Panc1 (cell line): ENCODE data around the gene MS4A6E. TPM values are rescaled to one million over a fixed set of nuclear protein-coding genes. Genes with fewer than 3 reads are reported as not detected.
A peak's percentile ranks its signal among the peaks of the same experiment; 100 is the strongest.

Source experiments
- ATAC-seq: fragments of 200-7000 bp; cut with Tn5 transposase; 2 replicates; pipeline ENCODE4 v1.9.1; 2020; ENCODE audit warnings: mild to moderate bottlenecking, moderate library complexity
- BruUV-seq: library from RNA; stranded (reverse); fragments of 400-500 nt; replicated peaks from 2 replicates; lab custom pipeline; 2021; lab: Mats Ljungman, UMichigan
- CTCF ChIA-PET: fragments of 300-600 bp; sonication (Branson Sonifier 250); formaldehyde crosslinking; loops from one replicate; lab custom pipeline; 2022; ENCODE audit warnings: antibody characterized with exemption; lab: Charles Lee
- POLR2A ChIA-PET: fragments of 300-600 bp; sonication (Branson Sonifier 250); formaldehyde crosslinking; loops from one replicate; lab custom pipeline; 2022; ENCODE audit warnings: antibody characterized with exemption; lab: Charles Lee
- DNase-seq: peaks from one replicate; pipeline ENCODE4 v3.0.0-alpha.2; 2010; ENCODE audit warnings: low read depth, low spot score
- H3K27ac ChIP-seq: 2 replicates; pipeline ENCODE4 v1.5.1; 2011; ENCODE audit warnings: mild to moderate bottlenecking, low read length, inconsistent platforms
- H3K27me3 ChIP-seq: fragments of 200-500 bp; sonication (Bioruptor generic); 2 replicates; pipeline ENCODE4 v1.6.0; 2014; ENCODE audit warnings: low read length, inconsistent platforms; ENCODE audit not compliant: control insufficient read depth, insufficient read depth
- H3K36me3 ChIP-seq: fragments of 200-500 bp; sonication (Bioruptor generic); 2 replicates; pipeline ENCODE4 v1.5.1; 2014; ENCODE audit warnings: inconsistent platforms, mild to moderate bottlenecking, low read length, moderate library complexity; ENCODE audit not compliant: control insufficient read depth, insufficient read depth
- H3K4me1 ChIP-seq: 2 replicates; pipeline ENCODE4 v1.5.1; 2011; ENCODE audit warnings: inconsistent platforms, mild to moderate bottlenecking, low read length, moderate library complexity; ENCODE audit not compliant: control insufficient read depth, insufficient read depth
- H3K4me3 ChIP-seq, 2 experiments: 2 replicates each; pipeline ENCODE4 v1.5.1; 2011 to 2012; ENCODE audit warnings: low read depth in 2 of 2, low read length in 2 of 2, mild to moderate bottlenecking in 2 of 2, inconsistent platforms in 1 of 2, moderate library complexity in 1 of 2
- H3K9me3 ChIP-seq: fragments of 200-500 bp; sonication (Bioruptor generic); 2 replicates; pipeline ENCODE4 v1.5.1; 2014; ENCODE audit warnings: low read depth, mild to moderate bottlenecking, inconsistent platforms, low read length, moderate library complexity; ENCODE audit not compliant: control insufficient read depth, insufficient read depth
- CTCF ChIP-seq: fragments of 450-650 bp; IDR thresholded peaks from 2 replicates; pipeline ENCODE4 v1.5.1; 2017; ENCODE audit warnings: mild to moderate bottlenecking
- POLR2AphosphoS5 ChIP-seq: IDR thresholded peaks from 2 replicates; pipeline ENCODE4 v1.6.1; 2012; ENCODE audit warnings: mild to moderate bottlenecking, low read depth, low read length, moderate library complexity
- SIN3A ChIP-seq: IDR thresholded peaks from 2 replicates; pipeline ENCODE4 v1.6.1; 2012; ENCODE audit warnings: low read depth, mild to moderate bottlenecking, low read length, moderate library complexity, borderline replicate concordance; ENCODE audit not compliant: insufficient read depth
- TCF7L2 ChIP-seq: IDR thresholded peaks from 2 replicates; pipeline ENCODE4 v1.6.1; 2011; ENCODE audit warnings: mild to moderate bottlenecking, low read depth, low read length, inconsistent platforms
- in situ Hi-C: cut with HindIII; loops from 2 replicates; pipeline ENCODE4 v1.10.0; 2016; ENCODE audit warnings: low sequenced_read_pairs, low pct_unique_long_range_greater_than_20kb
- intact Hi-C: fragments of 100-400 bp; cut with micrococcal nuclease; formaldehyde crosslinking; loops from one replicate; pipeline ENCODE4 v1.10.0; 2022; ENCODE audit not compliant: unreplicated experiment
- total RNA-seq: library from RNA; stranded (reverse); gene quantifications from one replicate; pipeline ENCODE4 v1.2.1, GENCODE V29; 2021; ENCODE audit not compliant: unreplicated experiment
- TF ChIP-seq, protein P1 (sequence below), 2 experiments: IDR thresholded peaks; 2 replicates each; pipeline ENCODE4 v1.6.1; 2011 to 2012; ENCODE audit warnings: low read depth in 2 of 2, control low read depth in 1 of 2, low read length in 1 of 2, mild to moderate bottlenecking in 1 of 2, moderate library complexity in 1 of 2; ENCODE audit not compliant: insufficient read depth in 1 of 2

The MS4A6E gene
- total RNA-seq, 1 experiment from 2014 or later: not detected

- in situ Hi-C loops: no loop called here
- Histone ChIP-seq H3K4me3 (peak overlapping the region in 1 of 2 experiments; percentile 7; a peak in 2 of 4 replicates), H3K9me3 (no peaks in the 10 kb centered on the region), H3K4me1 (peaks cover 25% of the 10 kb centered on the region), H3K27ac (peak overlapping the region; percentile 86), H3K27me3 (no peaks in the 10 kb centered on the region), H3K36me3 (no peaks in the 10 kb centered on the region)
- intact Hi-C loops: no loop called here
- ChIA-PET CTCF (interaction anchor here (1.0 kb wide), 1 partner anchor 116 kb away, joined by 4 read pairs; no protein-coding TSS in a partner anchor), POLR2A (no interaction called here)
- DNase-seq: peak; percentile 86
- no TSS peak for BruUV-seq
- ATAC-seq: peak; percentile 93
- TF ChIP-seq TCF7L2 (peak; percentile 83), POLR2AphosphoS5 (peak; percentile 77)
- TF ChIP-seq, protein P1, sequence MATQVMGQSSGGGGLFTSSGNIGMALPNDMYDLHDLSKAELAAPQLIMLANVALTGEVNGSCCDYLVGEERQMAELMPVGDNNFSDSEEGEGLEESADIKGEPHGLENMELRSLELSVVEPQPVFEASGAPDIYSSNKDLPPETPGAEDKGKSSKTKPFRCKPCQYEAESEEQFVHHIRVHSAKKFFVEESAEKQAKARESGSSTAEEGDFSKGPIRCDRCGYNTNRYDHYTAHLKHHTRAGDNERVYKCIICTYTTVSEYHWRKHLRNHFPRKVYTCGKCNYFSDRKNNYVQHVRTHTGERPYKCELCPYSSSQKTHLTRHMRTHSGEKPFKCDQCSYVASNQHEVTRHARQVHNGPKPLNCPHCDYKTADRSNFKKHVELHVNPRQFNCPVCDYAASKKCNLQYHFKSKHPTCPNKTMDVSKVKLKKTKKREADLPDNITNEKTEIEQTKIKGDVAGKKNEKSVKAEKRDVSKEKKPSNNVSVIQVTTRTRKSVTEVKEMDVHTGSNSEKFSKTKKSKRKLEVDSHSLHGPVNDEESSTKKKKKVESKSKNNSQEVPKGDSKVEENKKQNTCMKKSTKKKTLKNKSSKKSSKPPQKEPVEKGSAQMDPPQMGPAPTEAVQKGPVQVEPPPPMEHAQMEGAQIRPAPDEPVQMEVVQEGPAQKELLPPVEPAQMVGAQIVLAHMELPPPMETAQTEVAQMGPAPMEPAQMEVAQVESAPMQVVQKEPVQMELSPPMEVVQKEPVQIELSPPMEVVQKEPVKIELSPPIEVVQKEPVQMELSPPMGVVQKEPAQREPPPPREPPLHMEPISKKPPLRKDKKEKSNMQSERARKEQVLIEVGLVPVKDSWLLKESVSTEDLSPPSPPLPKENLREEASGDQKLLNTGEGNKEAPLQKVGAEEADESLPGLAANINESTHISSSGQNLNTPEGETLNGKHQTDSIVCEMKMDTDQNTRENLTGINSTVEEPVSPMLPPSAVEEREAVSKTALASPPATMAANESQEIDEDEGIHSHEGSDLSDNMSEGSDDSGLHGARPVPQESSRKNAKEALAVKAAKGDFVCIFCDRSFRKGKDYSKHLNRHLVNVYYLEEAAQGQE (IDR thresholded peaks at IDR 0.05; ENCODE audit: insufficient read depth in 1 of 2, low read depth in 2 of 2, low read length in 1 of 2): no peak
Measured at GRCh38 chr11:60370811-60371298, 43.8 kb downstream of the MS4A6E start.

DNA sequence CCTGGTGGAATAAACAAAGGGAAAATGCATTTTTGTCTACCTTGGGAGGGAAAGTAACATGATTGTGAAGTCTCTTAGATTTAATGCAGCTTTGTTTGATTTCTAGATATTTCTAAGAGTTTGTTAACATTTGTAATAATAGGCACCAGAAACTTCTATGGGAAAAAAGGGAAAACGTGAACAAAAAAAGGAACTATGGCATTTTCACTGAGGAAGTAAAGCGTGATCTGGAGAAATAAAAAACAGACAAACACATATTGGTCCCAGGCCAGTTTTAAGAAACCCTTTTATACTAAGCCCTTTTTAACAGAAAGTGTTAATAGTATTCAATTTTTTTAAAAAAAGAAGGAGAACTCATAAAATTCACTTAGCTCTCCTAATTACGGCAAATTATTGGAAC lies 44.3 kb downstream of the MS4A6E start:
- BruUV-seq: no TSS peak
- in situ Hi-C loops: no loop called here
- H3K4me1 ChIP-seq: peaks cover 25% of the 10 kb centered on the region
- intact Hi-C loops: no loop called here
- ChIA-PET POLR2A (no interaction called here), CTCF (interaction anchor here (1.0 kb wide), 1 partner anchor 115 kb away, joined by 4 read pairs; no protein-coding TSS in a partner anchor)
- DNase-seq (no peak), ATAC-seq (no peak)
- H3K27me3 ChIP-seq: no peaks in the 10 kb centered on the region
- H3K9me3 ChIP-seq: no peaks in the 10 kb centered on the region
- no peaks in the 10 kb centered on the region for H3K36me3 ChIP-seq
- no peak for TF ChIP-seq CTCF
- TF ChIP-seq POLR2AphosphoS5: no peak
- TF ChIP-seq SIN3A: no peak
- no peak for TF ChIP-seq TCF7L2
- TF ChIP-seq, protein P1 (IDR thresholded peaks at IDR 0.05; ENCODE audit: insufficient read depth in 1 of 2, low read depth in 2 of 2, low read length in 1 of 2): no peak
- H3K27ac ChIP-seq: peak overlapping the region; percentile 86
- no peak overlapping the region for H3K4me3 ChIP-seq
